NCI-H526 (cell line): ENCODE data around the gene ZNF831.

Experiments
- DNase-seq, 2 experiments: peaks; one replicate each; lab custom pipeline; 2025; lab: John Stamatoyannopoulos, UW

ZNF831 gene

GRCh38 chr20:59247731-59248684 is 84.4 kb downstream of the ZNF831 start:
- DNase-seq = no peak

GRCh38 chr20:59250293-59250692 is 86.7 kb downstream of the ZNF831 start:
- no peak for DNase-seq

- no peak for DNase-seq
Observed at GRCh38 chr20:59253325-59253724, 89.7 kb downstream of the ZNF831 start.

- no peak for DNase-seq
Observed at GRCh38 chr20:59253779-59254319, 90.2 kb downstream of the ZNF831 start.

- DNase-seq = no peak
Observed at GRCh38 chr20:59255256-59255655, 91.6 kb downstream of the ZNF831 start.

GRCh38 chr20:59258221-59258621 is 94.6 kb downstream of the ZNF831 start:
- peak; percentile 29 to 41 for DNase-seq

- DNase-seq = no peak
Observed at GRCh38 chr20:59259946-59260345, 96.3 kb downstream of the ZNF831 start.

GRCh38 chr20:59265298-59265697 is 101.7 kb downstream of the ZNF831 start:
- DNase-seq = no peak

GRCh38 chr20:59268870-59269269 is 105.2 kb downstream of the ZNF831 start:
- no peak for DNase-seq

GRCh38 chr20:59269411-59270025 is 105.9 kb downstream of the ZNF831 start:
- no peak for DNase-seq

GRCh38 chr20:59270380-59270779 is 106.8 kb downstream of the ZNF831 start:
- DNase-seq = no peak

- DNase-seq = no peak
Observed at GRCh38 chr20:59273739-59274357, 110.2 kb downstream of the ZNF831 start.

- no peak for DNase-seq
Observed at GRCh38 chr20:59276938-59277337, 113.3 kb downstream of the ZNF831 start.

- DNase-seq = no peak
Observed at GRCh38 chr20:59284470-59284869, 120.8 kb downstream of the ZNF831 start.

- no peak for DNase-seq
Observed at GRCh38 chr20:59289994-59290393, 126.4 kb downstream of the ZNF831 start.

GRCh38 chr20:59291740-59292383 is 128.2 kb downstream of the ZNF831 start:
- no peak for DNase-seq

GRCh38 chr20:59295531-59295930 is 131.9 kb downstream of the ZNF831 start:
- DNase-seq = no peak

- DNase-seq = no peak
Observed at GRCh38 chr20:59297686-59298085, 134.1 kb downstream of the ZNF831 start.

GRCh38 chr20:59299945-59300332 is 136.3 kb downstream of the ZNF831 start:
- DNase-seq = no peak

GRCh38 chr20:59300333-59301081 is 136.9 kb downstream of the ZNF831 start, which contains the start of gene EDN3:
TSS of gene EDN3 (plus strand) at chr20:59300611. CDS start at chr20:59300813, 202 bp downstream.
- DNase-seq = no peak

- DNase-seq = no peak
Observed at GRCh38 chr20:59301343-59302007, 137.9 kb downstream of the ZNF831 start.
